Endodermal cell (in vitro differentiated cells): ENCODE data around the gene PI16. TPM values are rescaled to one million over a fixed set of nuclear protein-coding genes. Genes with fewer than 3 reads are reported as not detected.

Experiments used
- DNase-seq: peaks from one replicate; pipeline ENCODE4 v3.0.0-alpha.2; 2017
- H3K27ac ChIP-seq: 2 replicates; pipeline ENCODE4 v1.5.1; 2013; ENCODE audit warnings: mild to moderate bottlenecking, low read depth, low read length, moderate library complexity
- H3K27me3 ChIP-seq: 2 replicates; pipeline ENCODE4 v1.6.1; 2013; ENCODE audit warnings: mild to moderate bottlenecking, low read length, moderate library complexity; ENCODE audit not compliant: insufficient read depth, control insufficient read depth, poor library complexity, severe bottlenecking
- H3K36me3 ChIP-seq: 2 replicates; pipeline ENCODE4 v1.7.0; 2013; ENCODE audit warnings: mild to moderate bottlenecking, low read length, moderate library complexity; ENCODE audit not compliant: control insufficient read depth, insufficient read depth
- H3K4me1 ChIP-seq: one replicate; pipeline ENCODE4 v1.7.0; 2013; ENCODE audit warnings: low read length; ENCODE audit not compliant: control insufficient read depth, insufficient read depth
- H3K4me3 ChIP-seq: 2 replicates; pipeline ENCODE4 v1.5.1; 2013; ENCODE audit warnings: mild to moderate bottlenecking, low read length, moderate library complexity
- H3K9ac ChIP-seq: 2 replicates; pipeline ENCODE4 v1.6.1; 2013; ENCODE audit warnings: mild to moderate bottlenecking, low read length, moderate library complexity; ENCODE audit not compliant: poor library complexity, severe bottlenecking; ENCODE audit errors: extremely low read depth
- H3K9me3 ChIP-seq: 2 replicates; pipeline ENCODE4 v1.6.1; 2013; ENCODE audit warnings: mild to moderate bottlenecking, low read length, moderate library complexity; ENCODE audit not compliant: control insufficient read depth
- H3K27ac Mint-ChIP-seq: 2 replicates; pipeline ENCODE4 v1.8.0; 2020; ENCODE audit warnings: mixed read lengths
- H3K27me3 Mint-ChIP-seq: 2 replicates; pipeline ENCODE4 v1.8.0; 2021; ENCODE audit warnings: mild to moderate bottlenecking, mixed read lengths; ENCODE audit not compliant: insufficient read depth
- H3K36me3 Mint-ChIP-seq: 2 replicates; pipeline ENCODE4 v1.8.0; 2020; ENCODE audit warnings: low read depth, mixed read lengths
- H3K4me1 Mint-ChIP-seq: 2 replicates; pipeline ENCODE4 v1.8.0; 2020; ENCODE audit warnings: mixed read lengths
- H3K4me3 Mint-ChIP-seq: 2 replicates; pipeline ENCODE4 v1.8.0; 2020; ENCODE audit warnings: mild to moderate bottlenecking, moderate library complexity, mixed read lengths
- H3K9me3 Mint-ChIP-seq: 2 replicates; pipeline ENCODE4 v1.8.0; 2020; ENCODE audit warnings: mild to moderate bottlenecking, mixed read lengths
- WGBS, 2 experiments: methylation state at CpG; one replicate each; pipeline versions ENCODE4 v1.1.5 to v1.1.7; 2013; ENCODE audit warnings: missing lambda C conversion rate in 2 of 2, mixed read lengths in 1 of 2; ENCODE audit not compliant: insufficient coverage in 1 of 2, insufficient read length in 1 of 2; 5-methylcytosine and 5-hydroxymethylcytosine counted together
- total RNA-seq, 2 donors: library from RNA; stranded (reverse); fragmentation: NEBNext Ultra II Directional in 1 of 2; extraction: Animal tissue kit (Norgen Biotek cat#: 25700) in 1 of 2; gene quantifications; 2 replicates in 1 of 2; 3 replicates in 1 of 2; pipeline ENCODE4 v1.2.1, GENCODE V29; 2021
- TF ChIP-seq, protein P1 (sequence below): fragments of 200-600 bp; sonication (generic); conservative IDR thresholded peaks from 2 replicates; pipeline ENCODE4 v1.5.0; 2021; ENCODE audit warnings: antibody characterized with exemption, mild to moderate bottlenecking

The PI16 gene
- total RNA-seq, 2 donors from 2014 or later: not detected

DNA sequence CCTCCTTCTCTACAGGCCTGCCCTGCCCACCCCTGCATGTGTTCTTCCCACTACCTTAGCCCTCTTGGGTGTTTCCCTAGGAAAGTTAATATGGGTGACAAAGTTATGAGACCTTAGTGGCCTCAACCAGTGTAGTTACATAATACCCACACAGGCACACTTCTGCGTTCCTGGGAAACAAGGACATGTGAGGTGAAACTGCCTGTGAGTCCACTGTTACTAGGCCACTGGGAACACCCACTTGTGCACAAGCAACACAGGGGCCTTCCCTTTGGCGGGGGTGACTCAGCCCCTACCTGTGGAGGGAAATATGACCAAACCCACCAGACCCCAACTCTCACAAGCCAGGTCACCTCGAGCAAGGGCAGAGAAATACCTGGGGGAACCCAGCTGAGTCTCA, 12.8 kb downstream of the PI16 start:
- no peaks in the 10 kb centered on the region for H3K27me3 Mint-ChIP-seq
- DNase-seq: no peak
- Histone ChIP-seq H3K9me3 (no peaks in the 10 kb centered on the region), H3K27me3 (no peaks in the 10 kb centered on the region), H3K36me3 (peaks cover 58% of the 10 kb centered on the region), H3K9ac (no peak overlapping the region), H3K4me1 (no peaks in the 10 kb centered on the region), H3K4me3 (no peak overlapping the region), H3K27ac (no peak overlapping the region)
- 94 to 100% methylated on average over 1 to 3 of the region's 3 CpGs for WGBS, 2 experiments
- no peak overlapping the region for H3K4me3 Mint-ChIP-seq
- peaks cover 56% of the 10 kb centered on the region for H3K36me3 Mint-ChIP-seq
- TF ChIP-seq, protein P1, sequence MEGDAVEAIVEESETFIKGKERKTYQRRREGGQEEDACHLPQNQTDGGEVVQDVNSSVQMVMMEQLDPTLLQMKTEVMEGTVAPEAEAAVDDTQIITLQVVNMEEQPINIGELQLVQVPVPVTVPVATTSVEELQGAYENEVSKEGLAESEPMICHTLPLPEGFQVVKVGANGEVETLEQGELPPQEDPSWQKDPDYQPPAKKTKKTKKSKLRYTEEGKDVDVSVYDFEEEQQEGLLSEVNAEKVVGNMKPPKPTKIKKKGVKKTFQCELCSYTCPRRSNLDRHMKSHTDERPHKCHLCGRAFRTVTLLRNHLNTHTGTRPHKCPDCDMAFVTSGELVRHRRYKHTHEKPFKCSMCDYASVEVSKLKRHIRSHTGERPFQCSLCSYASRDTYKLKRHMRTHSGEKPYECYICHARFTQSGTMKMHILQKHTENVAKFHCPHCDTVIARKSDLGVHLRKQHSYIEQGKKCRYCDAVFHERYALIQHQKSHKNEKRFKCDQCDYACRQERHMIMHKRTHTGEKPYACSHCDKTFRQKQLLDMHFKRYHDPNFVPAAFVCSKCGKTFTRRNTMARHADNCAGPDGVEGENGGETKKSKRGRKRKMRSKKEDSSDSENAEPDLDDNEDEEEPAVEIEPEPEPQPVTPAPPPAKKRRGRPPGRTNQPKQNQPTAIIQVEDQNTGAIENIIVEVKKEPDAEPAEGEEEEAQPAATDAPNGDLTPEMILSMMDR: no peak
- H3K4me1 Mint-ChIP-seq: no peaks in the 10 kb centered on the region
- H3K9me3 Mint-ChIP-seq: no peaks in the 10 kb centered on the region
- no peak overlapping the region for H3K27ac Mint-ChIP-seq

DNA sequence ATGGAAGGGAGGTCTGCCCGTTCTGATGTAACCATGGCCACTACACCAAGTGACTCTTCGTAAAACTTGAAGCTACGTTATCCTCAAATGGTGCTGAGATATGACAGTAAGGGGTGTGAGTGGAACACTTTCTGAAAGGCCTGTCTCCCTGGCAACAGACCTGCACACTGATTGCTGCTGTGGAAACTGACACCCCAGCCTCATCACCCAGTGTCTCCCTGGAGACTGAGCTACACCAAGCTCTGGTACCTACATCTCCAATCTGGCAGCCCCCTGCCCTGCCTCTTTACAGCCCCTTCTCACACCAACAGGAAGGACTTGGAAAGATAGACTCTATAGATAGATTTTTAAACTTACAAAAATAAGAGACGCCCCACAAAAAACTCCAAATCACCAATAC, 13.2 kb downstream of the PI16 start:
- Mint-ChIP-seq H3K4me3 (no peak overlapping the region), H3K36me3 (peaks cover 61% of the 10 kb centered on the region), H3K4me1 (no peaks in the 10 kb centered on the region), H3K9me3 (no peaks in the 10 kb centered on the region), H3K27ac (no peak overlapping the region), H3K27me3 (no peaks in the 10 kb centered on the region)
- Histone ChIP-seq H3K9ac (no peak overlapping the region), H3K27ac (no peak overlapping the region), H3K4me3 (no peak overlapping the region), H3K4me1 (no peaks in the 10 kb centered on the region), H3K27me3 (no peaks in the 10 kb centered on the region), H3K36me3 (peaks cover 63% of the 10 kb centered on the region), H3K9me3 (no peaks in the 10 kb centered on the region)
- WGBS, 2 experiments: 95% methylated on average over 4 of the region's 4 CpGs
- no peak for DNase-seq
- TF ChIP-seq, protein P1: no peak

DNA sequence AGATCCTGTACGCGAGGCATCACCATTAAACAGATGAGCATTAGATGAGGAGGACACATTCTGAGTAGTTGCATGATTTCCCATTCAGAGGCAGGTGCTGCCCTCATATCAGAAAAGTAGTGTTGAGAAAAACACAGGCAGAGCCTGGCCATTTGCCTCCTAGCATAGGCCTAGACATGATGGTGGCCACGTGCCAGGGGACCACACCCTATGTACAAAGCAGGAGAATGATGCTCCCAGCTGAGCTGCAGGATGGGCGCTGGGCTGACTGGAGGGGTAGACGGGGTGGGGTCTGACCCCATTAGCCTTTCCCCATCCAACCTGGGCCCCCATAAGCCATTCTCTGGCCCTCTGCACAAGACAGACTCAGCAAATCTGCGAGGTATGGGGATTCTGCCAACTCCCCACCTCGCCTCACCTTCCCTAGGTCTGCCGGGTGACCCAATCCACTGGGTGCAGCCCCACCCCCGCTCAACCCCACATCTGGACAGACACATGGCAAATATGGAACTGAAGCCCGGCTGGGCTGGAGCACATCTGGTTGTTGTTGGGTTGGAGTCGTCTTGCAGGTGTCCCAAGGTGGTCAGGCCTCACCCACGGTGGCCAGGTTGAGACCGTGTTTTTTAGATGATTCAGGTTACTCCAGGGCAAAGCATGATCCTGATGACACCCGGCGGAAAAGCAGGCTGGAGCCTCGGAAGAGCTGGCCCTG, 13.9 kb downstream of the PI16 start:
- no peak for DNase-seq
- no peaks in the 10 kb centered on the region for H3K27me3 ChIP-seq
- H3K36me3 ChIP-seq: peaks cover 69% of the 10 kb centered on the region
- H3K4me1 ChIP-seq: no peaks in the 10 kb centered on the region
- no peaks in the 10 kb centered on the region for H3K27me3 Mint-ChIP-seq
- H3K27ac ChIP-seq: no peak overlapping the region
- no peak overlapping the region for H3K9ac ChIP-seq
- H3K9me3 ChIP-seq: no peaks in the 10 kb centered on the region
- H3K36me3 Mint-ChIP-seq: peaks cover 66% of the 10 kb centered on the region
- no peak overlapping the region for H3K4me3 ChIP-seq
- no peak overlapping the region for H3K4me3 Mint-ChIP-seq
- WGBS, 2 experiments: 92 to 96% methylated on average over 9 to 16 of the region's 16 CpGs
- TF ChIP-seq, protein P1: no peak
- no peaks in the 10 kb centered on the region for H3K4me1 Mint-ChIP-seq
- no peaks in the 10 kb centered on the region for H3K9me3 Mint-ChIP-seq
- no peak overlapping the region for H3K27ac Mint-ChIP-seq
